GM12878 (cell line): ENCODE results near the gene MAST1. TPM values are rescaled to one million over a fixed set of nuclear protein-coding genes. Genes with fewer than 3 reads are reported as not detected.

Source experiments
- CBX5 ChIP-seq: sonication (generic); IDR thresholded peaks from 2 replicates; pipeline ENCODE4 v1.6.1; 2016; ENCODE audit warnings: low read depth, moderate library complexity, mild to moderate bottlenecking, inconsistent platforms
- KAT2A ChIP-seq: conservative IDR thresholded peaks from 2 replicates; pipeline ENCODE4 v1.6.1; 2011; ENCODE audit warnings: low read depth, low read length; ENCODE audit not compliant: control insufficient read depth
- PAX8 ChIP-seq: fragments of 450-650 bp; IDR thresholded peaks from 2 replicates; pipeline ENCODE4 v1.6.1; 2017; ENCODE audit warnings: mild to moderate bottlenecking, moderate library complexity
- RELB ChIP-seq: fragments of 450-650 bp; IDR thresholded peaks from 2 replicates; pipeline ENCODE4 v1.6.1; 2017; ENCODE audit warnings: low read depth, mild to moderate bottlenecking, moderate library complexity
- SUZ12 ChIP-seq: fragments of 200-600 bp; sonication (generic); IDR thresholded peaks from one replicate; pipeline ENCODE4 v1.6.1; 2018; ENCODE audit warnings: antibody characterized with exemption, mild to moderate bottlenecking; ENCODE audit not compliant: unreplicated experiment
- TAF1 ChIP-seq: IDR thresholded peaks from 2 replicates; pipeline ENCODE4 v1.6.1; 2011; ENCODE audit warnings: mild to moderate bottlenecking, low read depth, low read length, borderline replicate concordance
- YBX1 ChIP-seq: fragments of 450-650 bp; IDR thresholded peaks from 2 replicates; pipeline ENCODE4 v1.6.1; 2016; ENCODE audit warnings: antibody characterized with exemption
- ZNF687 ChIP-seq: fragments of 450-650 bp; IDR thresholded peaks from 2 replicates; pipeline ENCODE4 v1.6.1; 2017; ENCODE audit warnings: mild to moderate bottlenecking, moderate library complexity
- polyA plus RNA-seq, 11 experiments: library from polyadenylated mRNA; depleted of rRNA in 4 of 11; unstranded in 6 of 11; stranded (reverse) in 5 of 11; fragments of >200 nt; fragmentation: Nextera tagmentation in 4 of 11; fragmentation: Illumina TruSeq in 1 of 11; extraction: Ambion mirVana in 4 of 11; extraction: Trizol in 1 of 11; gene quantifications; 1 replicate in 1 of 11; 2 replicates in 10 of 11; pipeline versions ENCODE4 v1.2.1 to v1.2.3, GENCODE V29; 2011 to 2016; ENCODE audit warnings: inconsistent platforms in 2 of 11, missing spikeins in 2 of 11, low read depth in 1 of 11
- total RNA-seq, 4 experiments: library from RNA; depleted of rRNA in 3 of 4; stranded (reverse); fragments of >200 nt in 3 of 4; fragmentation: Illumina TruSeq in 1 of 4; extraction: Trizol in 1 of 4; gene quantifications; 2 replicates each; pipeline versions ENCODE4 v1.2.1 to v1.2.3, GENCODE V29; 2013 to 2021

Gene MAST1
- total and polyA plus RNA-seq, 10 of the 15 experiments (the other 5 are each of a cell fraction or from before 2014, with no cell fraction given) = 0.08 to 0.79 (median 0.44) TPM; not detected in 1

- no peak for TF ChIP-seq PAX8
- no peak for TF ChIP-seq YBX1
- TF ChIP-seq KAT2A = no peak
- no peak for TF ChIP-seq CBX5
- no peak for TF ChIP-seq RELB
- TF ChIP-seq ZNF687 = no peak
- no peak for TF ChIP-seq SUZ12
- TF ChIP-seq TAF1 = 0 out of 2 replicates have a peak, but pooled peaks have one; percentile 35
Observed at GRCh38 chr19:12867120-12868099, 29.1 kb downstream of the MAST1 start (continued).
